SU-DHL-6 (cell line): ENCODE results near the gene TMSB15A.

Experiments used
- H2AFZ ChIP-seq: fragments of 200-600 bp; sonication (generic); 2 replicates; pipeline ENCODE4 v1.6.1; 2014; ENCODE audit warnings: low read depth, mild to moderate bottlenecking, moderate library complexity, mixed read lengths, antibody characterized with exemption, low read length; ENCODE audit not compliant: severe bottlenecking
- H3F3A ChIP-seq: fragments of 200-600 bp; shearing (Covaris generic); 2 replicates; pipeline ENCODE4 v1.6.0; 2016; ENCODE audit warnings: antibody characterized with exemption, mild to moderate bottlenecking; ENCODE audit not compliant: insufficient read depth
- H3K27ac ChIP-seq: fragments of 200-600 bp; sonication (generic); 2 replicates; pipeline ENCODE4 v1.5.1; 2016; ENCODE audit warnings: low read depth, mild to moderate bottlenecking, low read length, moderate library complexity, mixed read lengths
- H3K27me3 ChIP-seq: fragments of 200-600 bp; sonication (generic), shearing (Covaris generic); 2 replicates; pipeline ENCODE4 v1.6.0; 2014; ENCODE audit warnings: mild to moderate bottlenecking, low read length
- H3K36me3 ChIP-seq: fragments of 200-600 bp; sonication (generic); 2 replicates; pipeline ENCODE4 v1.6.1; 2014; ENCODE audit warnings: mild to moderate bottlenecking, low read length, mixed read lengths
- H3K4me2 ChIP-seq: fragments of 300-600, 200-600 bp; shearing (Covaris generic), sonication (generic); 2 replicates; pipeline ENCODE4 v1.6.0; 2014; ENCODE audit warnings: low read length, low read depth, mild to moderate bottlenecking; ENCODE audit not compliant: poor library complexity, severe bottlenecking
- H3K4me3 ChIP-seq: fragments of 200-600 bp; sonication (generic); 2 replicates; pipeline ENCODE4 v1.5.1; 2014; ENCODE audit warnings: antibody characterized with exemption, low read length, mild to moderate bottlenecking, mixed read lengths; ENCODE audit not compliant: insufficient read depth, poor library complexity, severe bottlenecking
- H3K79me2 ChIP-seq: fragments of 200-600 bp; sonication (generic); 2 replicates; pipeline ENCODE4 v1.6.1; 2014; ENCODE audit warnings: mild to moderate bottlenecking, low read length, moderate library complexity; ENCODE audit not compliant: insufficient read depth
- H3K9ac ChIP-seq: fragments of 200-600 bp; sonication (generic); 2 replicates; pipeline ENCODE4 v1.7.0; 2014; ENCODE audit warnings: mild to moderate bottlenecking, low read length
- H3K9me2 ChIP-seq: fragments of 200-600 bp; sonication (generic); replicated peaks from 2 replicates; pipeline ENCODE4 v1.6.1; 2014; ENCODE audit warnings: low read length; ENCODE audit not compliant: insufficient read depth
- H3K9me3 ChIP-seq: fragments of 200-600 bp; sonication (generic); 2 replicates; pipeline ENCODE4 v1.6.1; 2014; ENCODE audit warnings: low read length, mixed read lengths; ENCODE audit not compliant: insufficient read depth
- H4K20me1 ChIP-seq: fragments of 200-600 bp; sonication (generic); 2 replicates; pipeline ENCODE4 v1.6.1; 2014; ENCODE audit warnings: low read depth, mild to moderate bottlenecking, antibody characterized with exemption, low read length, moderate library complexity, mixed read lengths
- EZH2phosphoT487 ChIP-seq: fragments of 200-600 bp; sonication (generic), shearing (Covaris generic); conservative IDR thresholded peaks from 2 replicates; pipeline ENCODE4 v1.6.1; 2018; ENCODE audit warnings: mild to moderate bottlenecking, antibody characterized with exemption, low read length, moderate library complexity, mixed read lengths
- TF ChIP-seq, protein P1 (sequence below): fragments of 200-600 bp; sonication (generic); IDR thresholded peaks from one replicate; pipeline ENCODE4 v1.5.1; 2017; ENCODE audit warnings: antibody characterized with exemption, mild to moderate bottlenecking, low read length, moderate library complexity; ENCODE audit not compliant: insufficient read depth, poor library complexity, severe bottlenecking

TMSB15A gene

DNA sequence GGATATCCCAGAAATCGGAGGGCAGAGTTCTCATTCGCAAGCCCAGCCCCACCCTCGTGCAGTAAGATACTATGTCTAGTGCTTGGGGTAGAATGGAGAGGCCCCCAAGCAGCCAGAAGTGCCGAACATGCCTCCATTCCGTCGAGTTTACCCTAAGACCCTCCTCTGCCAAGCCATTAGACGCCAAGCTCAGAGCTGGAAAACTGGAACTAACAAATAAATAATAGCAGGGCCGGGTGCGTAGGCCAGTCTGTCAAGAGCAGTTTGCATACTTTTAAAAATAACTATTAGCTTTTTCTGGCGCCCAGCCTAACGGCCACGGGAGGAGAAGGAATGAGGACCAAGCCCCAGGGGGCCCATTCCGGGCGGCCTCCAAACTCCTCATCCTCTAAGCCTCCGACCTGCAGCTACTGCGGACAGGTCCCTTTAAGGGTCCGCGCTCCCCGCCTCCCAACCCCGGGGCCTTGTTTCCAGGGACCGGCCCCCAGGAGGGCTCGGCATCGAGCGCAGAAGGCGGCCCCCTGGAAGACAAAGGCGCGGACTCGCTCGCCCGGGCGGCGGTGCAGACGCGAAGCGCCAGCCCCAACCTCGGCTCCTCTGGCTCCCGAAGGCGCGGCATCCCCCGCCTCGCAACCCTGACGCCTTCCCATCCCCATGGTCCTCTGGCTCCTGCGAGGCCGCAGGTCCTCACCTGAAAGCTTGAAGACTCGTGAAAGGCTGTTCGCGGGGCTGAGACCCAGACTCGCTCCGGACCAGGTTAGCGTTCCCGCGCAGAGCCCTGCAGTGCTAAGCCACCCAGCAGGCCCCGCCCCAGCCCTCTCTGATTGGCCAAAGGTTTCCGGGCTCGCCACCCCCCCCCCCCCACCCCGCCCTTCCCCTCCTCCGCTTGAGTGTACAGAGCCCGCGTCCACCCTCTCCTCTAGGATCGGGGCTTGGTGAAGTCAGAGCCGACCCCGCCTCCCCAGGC lies at the start of gene TMSB15A:
Gene TMSB15A (minus strand): TSS at position 765 of the 967 bp plus-strand sequence.
- Histone ChIP-seq H3K4me2 (no peak within 1 kb of the TSS), H3K9ac (no peak within 1 kb of the TSS), H2AFZ (no peak within 1 kb of the TSS), H3F3A (no peaks in the 10 kb centered on the region), H3K79me2 (no peaks in the 10 kb centered on the region), H3K4me3 (no peak within 1 kb of the TSS), H3K9me2 (no peaks in the 10 kb centered on the region), H3K27me3 (no peaks in the 10 kb centered on the region), H3K9me3 (no peaks in the 10 kb centered on the region), H3K36me3 (no peaks in the 10 kb centered on the region), H3K27ac (no peak within 1 kb of the TSS), H4K20me1 (no peaks in the 10 kb centered on the region)
- no peak for TF ChIP-seq EZH2phosphoT487
- TF ChIP-seq, protein P1, sequence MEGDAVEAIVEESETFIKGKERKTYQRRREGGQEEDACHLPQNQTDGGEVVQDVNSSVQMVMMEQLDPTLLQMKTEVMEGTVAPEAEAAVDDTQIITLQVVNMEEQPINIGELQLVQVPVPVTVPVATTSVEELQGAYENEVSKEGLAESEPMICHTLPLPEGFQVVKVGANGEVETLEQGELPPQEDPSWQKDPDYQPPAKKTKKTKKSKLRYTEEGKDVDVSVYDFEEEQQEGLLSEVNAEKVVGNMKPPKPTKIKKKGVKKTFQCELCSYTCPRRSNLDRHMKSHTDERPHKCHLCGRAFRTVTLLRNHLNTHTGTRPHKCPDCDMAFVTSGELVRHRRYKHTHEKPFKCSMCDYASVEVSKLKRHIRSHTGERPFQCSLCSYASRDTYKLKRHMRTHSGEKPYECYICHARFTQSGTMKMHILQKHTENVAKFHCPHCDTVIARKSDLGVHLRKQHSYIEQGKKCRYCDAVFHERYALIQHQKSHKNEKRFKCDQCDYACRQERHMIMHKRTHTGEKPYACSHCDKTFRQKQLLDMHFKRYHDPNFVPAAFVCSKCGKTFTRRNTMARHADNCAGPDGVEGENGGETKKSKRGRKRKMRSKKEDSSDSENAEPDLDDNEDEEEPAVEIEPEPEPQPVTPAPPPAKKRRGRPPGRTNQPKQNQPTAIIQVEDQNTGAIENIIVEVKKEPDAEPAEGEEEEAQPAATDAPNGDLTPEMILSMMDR, result no peak

- Histone ChIP-seq H3F3A (no peaks in the 10 kb centered on the region), H3K36me3 (no peaks in the 10 kb centered on the region), H2AFZ (no peak overlapping the region), H4K20me1 (no peaks in the 10 kb centered on the region), H3K4me3 (no peak overlapping the region), H3K27ac (no peak overlapping the region), H3K27me3 (no peaks in the 10 kb centered on the region), H3K79me2 (no peaks in the 10 kb centered on the region), H3K4me2 (no peak overlapping the region), H3K9ac (no peak overlapping the region), H3K9me2 (no peaks in the 10 kb centered on the region), H3K9me3 (no peaks in the 10 kb centered on the region)
- TF ChIP-seq EZH2phosphoT487, result no peak
- TF ChIP-seq, protein P1, result no peak
These were observed 44.0 kb upstream of the TMSB15A start for GRCh38 chrX:102560423-102561068.

DNA sequence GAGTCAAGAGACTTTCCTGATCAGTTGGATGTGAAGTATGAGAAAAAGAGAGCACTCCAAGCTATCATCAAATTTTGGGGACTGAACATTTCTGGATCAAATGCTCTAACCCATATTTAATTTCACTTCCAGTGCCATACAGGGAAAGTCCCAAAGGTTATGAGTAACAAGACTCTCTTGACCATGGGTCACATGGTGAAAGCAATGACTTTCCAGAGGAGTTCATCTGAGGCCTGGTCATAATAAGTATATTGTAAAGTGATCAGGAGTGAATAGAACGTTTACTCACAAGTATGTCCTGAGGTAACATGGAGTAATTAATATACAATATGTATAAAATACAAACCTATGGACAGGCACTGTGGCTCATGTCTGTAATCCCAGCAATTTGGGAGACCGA lies 42.1 kb upstream of the TMSB15A start:
- H3K9me3 ChIP-seq, result no peaks in the 10 kb centered on the region
- TF ChIP-seq, protein P1, result no peak
- TF ChIP-seq EZH2phosphoT487, result no peak
- H3K79me2 ChIP-seq, result no peaks in the 10 kb centered on the region
- no peak overlapping the region for H3K9ac ChIP-seq
- H3K4me3 ChIP-seq, result no peak overlapping the region
- H2AFZ ChIP-seq, result no peak overlapping the region
- no peaks in the 10 kb centered on the region for H3K36me3 ChIP-seq
- H3K27ac ChIP-seq, result no peak overlapping the region
- no peaks in the 10 kb centered on the region for H3F3A ChIP-seq
- H4K20me1 ChIP-seq, result no peaks in the 10 kb centered on the region
- no peaks in the 10 kb centered on the region for H3K9me2 ChIP-seq
- H3K4me2 ChIP-seq, result no peak overlapping the region
- H3K27me3 ChIP-seq, result no peaks in the 10 kb centered on the region
